GM10847 (cell line): ENCODE measurements around the gene C1D.
A peak's percentile ranks its signal among the peaks of the same experiment; 100 is the strongest.

Experiments
- POLR2A ChIP-seq: IDR thresholded peaks from 2 replicates; pipeline ENCODE4 v1.6.1; 2011; ENCODE audit not compliant: insufficient read length; ENCODE audit errors: extremely low read depth

C1D gene, protein sequence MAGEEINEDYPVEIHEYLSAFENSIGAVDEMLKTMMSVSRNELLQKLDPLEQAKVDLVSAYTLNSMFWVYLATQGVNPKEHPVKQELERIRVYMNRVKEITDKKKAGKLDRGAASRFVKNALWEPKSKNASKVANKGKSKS

DNA sequence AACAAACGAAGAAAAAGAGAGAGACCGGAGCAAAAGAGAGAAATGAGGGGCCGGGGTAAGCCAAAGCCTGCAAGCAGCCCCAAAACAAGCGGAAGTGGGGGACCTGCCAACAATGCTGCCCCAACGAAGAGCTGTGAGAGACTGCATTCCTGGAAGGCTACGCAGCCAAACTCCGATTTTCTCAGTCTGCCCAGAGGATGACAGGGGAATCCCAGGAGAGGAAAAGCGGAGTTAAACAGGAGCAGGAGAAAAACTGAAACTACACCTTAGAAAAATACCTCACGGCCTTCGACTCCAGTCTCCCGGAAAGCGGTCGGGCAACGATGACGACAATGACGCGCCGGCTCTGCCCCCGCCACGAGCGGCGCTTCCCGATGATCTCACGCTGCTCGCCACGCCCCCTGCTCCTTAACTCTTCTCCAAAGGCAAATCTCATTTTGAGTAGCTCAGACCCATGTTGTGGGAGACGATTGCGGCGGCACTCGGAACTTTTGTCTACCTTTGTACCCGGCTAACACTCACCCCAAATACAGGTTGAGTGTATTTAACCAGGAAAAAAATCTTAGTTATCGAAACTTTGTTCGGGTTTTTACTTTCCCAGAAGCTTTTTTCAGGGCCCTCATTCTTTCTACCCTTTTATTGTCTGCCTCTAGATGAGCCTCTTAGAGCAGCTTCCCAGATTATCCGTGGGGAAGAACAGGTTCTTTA, at the start of gene C1D:
Gene C1D (minus strand): TSS at position 325 of the 708 bp plus-strand sequence. CDS start 15,694 bp downstream, outside the sequence.
- peak; percentile 58 for TF ChIP-seq POLR2A

DNA sequence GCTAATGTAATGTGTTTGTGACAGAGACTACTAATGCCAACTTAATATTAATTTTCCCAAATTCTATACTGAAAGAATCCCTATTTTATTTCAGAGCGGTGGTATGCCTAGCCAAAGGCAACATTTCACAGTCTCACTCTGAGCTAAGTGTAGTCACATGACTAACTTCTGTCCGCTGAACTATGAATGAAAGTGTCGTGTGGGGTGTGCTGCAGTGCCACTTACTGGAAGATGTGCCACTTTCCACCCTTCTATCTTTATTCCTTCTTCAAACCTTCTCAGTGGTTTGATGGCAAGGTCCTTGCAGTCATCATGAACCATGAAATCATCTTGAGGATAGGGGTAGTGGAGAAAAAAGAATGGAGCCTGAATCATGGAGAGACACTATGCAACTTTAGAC, 47.3 kb upstream of the C1D start:
- no peak for TF ChIP-seq POLR2A

DNA sequence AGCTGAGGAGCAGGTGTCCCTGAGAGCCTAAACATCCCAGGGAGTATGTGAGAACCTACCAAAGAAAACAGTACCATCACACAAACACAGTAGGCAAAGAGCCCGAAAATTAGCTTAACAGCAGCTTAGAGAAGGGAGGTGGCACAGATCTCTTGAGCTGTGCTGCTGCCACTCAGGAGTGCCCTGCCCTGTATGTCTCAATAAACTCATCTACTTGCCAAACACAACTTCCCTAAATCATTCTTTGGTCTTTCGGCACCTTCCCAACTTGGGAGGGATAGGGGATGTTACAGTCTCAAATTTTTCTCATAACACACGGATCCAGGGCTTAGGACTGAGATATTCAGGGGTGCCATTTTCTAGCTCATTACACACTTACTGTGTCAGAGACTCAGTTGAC, 45.3 kb upstream of the C1D start:
- no peak for TF ChIP-seq POLR2A

DNA sequence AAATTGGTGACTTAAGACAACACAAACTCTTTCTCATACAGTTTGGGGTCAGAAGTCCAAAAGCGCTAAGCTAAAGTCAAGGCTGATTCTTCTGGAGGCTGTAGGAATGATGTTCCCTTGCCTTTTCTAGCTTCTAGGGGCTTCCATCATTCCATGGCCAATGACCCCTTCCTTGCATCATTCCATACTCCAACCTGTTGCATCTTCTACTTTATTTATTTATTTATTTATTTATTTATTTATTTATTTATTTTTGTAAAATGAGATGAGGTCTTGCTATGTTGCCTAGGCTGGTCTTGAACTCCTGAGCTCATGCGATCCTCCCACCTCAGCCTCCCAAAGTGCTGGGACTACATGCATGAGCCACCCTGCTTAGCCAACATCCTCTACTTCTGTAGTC, 44.7 kb upstream of the C1D start:
- TF ChIP-seq POLR2A = no peak

DNA sequence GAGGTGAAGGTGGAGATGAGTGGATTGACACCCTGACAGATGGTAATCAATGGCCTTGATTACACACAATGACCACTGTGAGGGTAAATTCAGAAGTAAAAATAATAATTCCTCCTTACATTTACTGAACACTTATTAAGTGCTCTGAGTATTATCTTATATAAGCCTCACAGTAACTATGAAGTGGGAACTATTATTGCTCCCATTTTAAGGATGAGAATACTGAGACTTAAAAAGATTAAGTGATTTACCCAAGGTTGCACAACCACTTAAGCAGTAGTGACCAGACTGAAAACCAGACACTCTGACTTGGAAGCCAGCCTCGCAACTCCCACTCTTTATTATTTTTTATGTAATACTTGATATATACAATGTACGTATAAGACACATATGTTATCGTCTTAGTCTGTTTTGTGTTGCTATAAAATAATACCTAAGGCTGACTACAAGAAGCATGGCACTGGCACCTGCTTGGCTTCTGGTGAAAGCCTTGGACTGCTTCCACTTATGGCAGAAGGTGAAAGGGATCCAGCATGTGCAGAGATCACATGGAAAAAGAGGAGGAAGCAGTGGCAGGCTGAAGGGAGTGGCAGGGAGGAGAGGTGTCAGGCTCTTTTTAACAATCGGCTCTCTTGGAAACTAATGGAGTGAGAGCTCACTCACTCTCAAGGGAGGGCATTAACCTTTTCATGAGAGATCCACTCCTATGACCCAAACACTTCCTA, 41.5 kb upstream of the C1D start:
- TF ChIP-seq POLR2A = no peak

DNA sequence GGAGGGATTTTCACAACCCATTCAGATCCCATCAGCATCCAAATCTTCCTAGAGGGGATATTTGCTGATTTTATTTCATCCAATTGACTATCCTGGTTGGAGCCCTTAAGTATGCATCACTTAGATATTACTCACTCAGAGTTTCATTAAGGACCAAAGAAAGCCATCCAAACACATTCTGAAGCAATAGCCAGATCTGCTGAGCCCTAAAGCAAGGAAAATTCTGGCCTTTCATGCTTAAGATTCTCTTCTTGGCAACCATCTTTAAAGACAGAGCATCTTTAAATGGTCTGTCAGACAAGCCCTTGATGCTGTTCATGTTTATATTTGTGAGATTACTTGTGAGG, 40.9 kb upstream of the C1D start:
- no peak for TF ChIP-seq POLR2A

DNA sequence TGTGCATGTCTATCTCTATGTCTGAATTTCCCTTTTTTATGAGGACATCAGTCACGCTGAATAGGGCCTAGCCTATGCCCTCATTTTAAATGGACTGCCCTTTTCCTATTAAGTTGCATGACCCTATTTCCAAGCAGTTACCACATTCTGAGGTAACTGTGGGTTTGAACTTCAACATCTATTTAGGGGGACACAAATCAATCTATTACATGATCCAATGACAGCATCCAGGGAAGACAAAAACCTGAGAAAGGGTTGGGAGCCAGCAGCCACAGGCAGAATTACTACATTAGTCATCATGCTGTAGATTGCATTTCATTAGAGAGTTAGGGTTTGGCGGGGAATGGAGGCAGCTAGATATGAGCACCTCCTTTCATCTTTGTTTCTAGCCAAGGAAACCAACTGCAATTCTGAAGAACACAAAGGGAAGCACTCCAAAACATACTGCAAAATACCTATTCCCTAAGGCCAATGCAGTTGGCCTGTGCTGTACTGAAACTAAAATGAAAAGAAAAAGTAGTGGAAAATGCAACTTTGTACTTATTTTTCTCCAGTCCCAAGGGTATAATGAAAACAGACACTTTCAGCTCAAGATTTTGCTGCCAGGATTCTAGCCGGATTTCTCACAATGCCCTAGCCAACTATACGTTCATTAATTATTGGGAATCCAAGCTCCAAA, 40.4 kb upstream of the C1D start:
- TF ChIP-seq POLR2A = no peak

DNA sequence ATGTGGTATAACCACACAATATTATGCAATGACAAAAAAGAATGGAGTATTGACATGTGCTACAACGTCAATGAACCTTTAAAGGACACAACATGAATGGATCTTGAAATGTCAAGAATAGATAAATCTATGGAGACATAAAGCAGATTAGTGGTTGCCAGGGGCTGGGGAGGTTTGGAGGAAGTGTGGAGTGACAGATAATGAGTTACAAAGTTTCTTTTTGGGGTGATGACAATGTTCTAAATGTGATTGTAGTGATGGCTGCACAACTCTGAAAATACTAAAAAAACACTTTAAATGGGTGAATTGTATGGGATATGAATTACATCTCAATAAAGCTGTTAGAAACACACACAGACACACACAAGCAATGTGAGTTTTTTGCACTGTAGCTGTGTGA, 37.4 kb upstream of the C1D start:
- no peak for TF ChIP-seq POLR2A

DNA sequence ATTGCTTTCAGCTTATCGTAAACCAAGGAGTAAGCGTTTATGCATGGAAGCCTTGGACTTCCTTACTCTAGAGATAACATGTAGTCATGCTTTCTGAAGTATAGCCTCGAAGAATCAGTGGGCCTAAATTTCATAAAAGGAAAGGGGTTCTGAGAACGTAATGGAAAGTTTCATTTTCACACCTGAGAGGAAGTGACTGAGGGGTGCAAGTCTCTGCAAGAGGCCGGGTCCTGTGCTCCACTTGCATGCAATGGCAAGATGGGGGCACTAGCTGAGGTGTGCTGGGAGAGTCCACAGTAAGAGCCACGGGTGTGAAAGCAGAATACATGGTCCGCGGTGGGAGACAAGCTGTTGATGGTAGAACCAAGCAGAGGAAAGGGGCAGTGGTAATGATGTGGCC, 36.5 kb upstream of the C1D start:
- TF ChIP-seq POLR2A = no peak

DNA sequence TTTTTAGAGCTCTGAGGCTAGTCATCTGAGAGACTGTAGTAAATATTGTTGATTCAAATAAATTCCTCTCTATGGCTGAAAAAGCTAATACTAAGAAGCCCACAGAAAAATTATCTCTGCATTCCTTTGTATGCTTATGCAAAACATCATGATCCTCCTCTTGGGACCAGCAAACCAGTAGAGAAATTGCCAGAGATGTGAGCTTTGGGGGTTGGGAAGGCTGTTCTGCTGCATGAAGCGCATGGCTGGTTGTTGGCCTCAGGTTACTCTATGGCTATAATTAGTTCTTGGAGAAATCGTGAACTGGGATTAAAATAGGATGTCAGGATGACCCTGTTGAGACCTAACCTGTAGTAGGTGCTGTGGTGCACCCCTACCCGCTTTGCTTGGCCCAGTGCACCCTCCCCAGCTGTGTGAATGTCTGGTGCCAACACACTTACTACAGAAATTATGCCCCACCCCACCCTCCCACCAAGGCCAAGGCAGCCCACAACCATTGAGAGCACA, 35.5 kb upstream of the C1D start:
- TF ChIP-seq POLR2A = no peak

DNA sequence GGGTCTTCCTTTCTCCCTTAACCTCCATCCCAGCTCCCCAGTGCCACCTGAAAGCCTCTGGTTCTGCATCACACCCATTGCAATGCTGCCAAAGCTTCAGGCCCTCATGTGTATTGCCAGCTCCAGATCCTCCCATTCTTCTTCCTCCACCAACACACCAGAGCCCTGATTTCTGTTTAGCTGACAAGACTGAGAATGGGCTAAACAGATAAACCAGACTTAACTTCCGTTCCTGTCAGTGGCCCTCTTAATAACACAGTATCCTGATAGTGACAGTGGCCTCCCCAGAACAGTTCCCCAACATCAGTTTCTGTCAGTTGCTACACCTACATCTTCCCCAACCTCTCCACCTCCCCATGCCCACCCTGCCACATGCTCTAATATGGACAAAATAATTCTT, 31.3 kb upstream of the C1D start:
- no peak for TF ChIP-seq POLR2A

DNA sequence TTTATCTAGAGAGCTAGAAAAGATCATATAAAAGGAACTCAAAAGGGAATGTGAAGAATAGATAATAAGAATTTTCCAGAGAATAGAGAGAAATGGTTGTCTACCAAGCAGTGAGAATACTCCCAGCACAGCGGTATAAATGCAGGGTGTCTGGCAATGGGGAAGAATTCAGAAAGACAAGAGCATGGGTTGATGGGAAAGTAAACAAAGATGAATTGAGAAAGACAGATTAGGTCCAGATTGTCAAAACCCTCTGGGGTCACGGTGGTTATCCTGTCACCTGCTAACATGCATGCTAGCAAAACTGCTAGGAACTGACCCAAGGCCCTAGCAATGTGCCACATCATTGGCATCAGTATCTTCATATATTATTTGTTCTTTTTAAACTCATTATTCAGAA, 30.8 kb upstream of the C1D start:
- no peak for TF ChIP-seq POLR2A

DNA sequence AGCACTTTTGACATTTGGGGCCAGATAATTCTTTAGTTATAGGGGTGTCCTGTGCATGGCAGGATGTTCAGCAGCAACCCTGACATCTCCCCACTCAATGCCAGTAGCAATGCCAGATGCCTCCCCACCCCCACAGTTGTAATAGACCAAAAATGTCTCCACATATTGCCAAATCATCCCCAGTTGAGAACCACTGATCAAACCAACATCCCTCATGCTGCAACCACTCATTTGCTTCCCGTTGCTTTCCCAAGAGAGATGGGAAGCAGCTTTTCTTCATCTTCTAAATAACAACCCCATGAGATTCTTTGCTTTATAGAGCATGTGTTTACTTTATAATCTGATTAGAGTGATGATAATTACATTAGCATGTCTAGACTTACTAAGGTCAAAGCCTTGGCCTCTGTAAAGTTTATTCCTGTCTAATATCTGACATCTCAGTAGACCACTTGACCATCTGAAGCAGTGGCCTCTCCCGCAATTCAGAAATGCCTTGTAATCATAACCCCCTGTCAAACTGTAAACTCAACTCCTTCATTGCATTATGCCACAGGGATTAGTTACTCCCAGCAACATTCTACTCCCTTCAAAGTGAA, 28.7 kb upstream of the C1D start:
- no peak for TF ChIP-seq POLR2A

DNA sequence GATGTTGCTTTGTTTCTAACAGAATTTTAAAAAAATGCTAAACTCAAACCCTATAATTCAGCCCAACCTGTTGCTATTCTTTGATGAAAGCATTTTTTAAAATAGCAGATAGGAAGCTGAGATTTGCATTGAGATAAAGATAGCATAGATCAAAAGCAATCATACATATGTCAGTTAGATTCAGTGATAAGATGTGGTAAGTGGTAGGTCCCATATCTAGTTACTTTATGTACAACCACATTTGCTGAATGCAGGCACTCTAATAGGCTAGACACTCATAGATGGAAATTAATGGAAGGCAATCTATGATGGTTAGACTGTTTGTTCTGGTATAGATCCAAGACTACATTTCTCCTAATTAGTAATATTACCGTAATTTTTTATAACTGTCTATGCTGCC, 27.2 kb upstream of the C1D start:
- TF ChIP-seq POLR2A = no peak

DNA sequence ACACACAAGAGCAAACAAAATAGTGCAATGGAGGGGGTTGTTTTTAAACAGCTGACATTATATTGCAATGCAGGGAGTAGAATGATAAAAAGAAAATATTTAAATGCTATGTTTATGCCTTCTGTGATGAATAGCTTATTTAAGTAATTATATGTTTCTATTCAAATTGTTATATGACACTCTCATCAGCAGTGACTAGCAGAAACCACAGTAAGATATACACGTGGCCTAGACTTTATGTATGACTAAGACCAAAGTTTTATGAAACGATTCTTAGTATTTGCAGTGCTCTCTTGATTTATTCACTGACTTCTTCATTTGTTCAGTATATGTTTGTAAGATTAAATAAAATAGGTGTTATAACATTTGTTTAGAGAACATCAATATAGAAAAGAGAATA, 26.1 kb upstream of the C1D start:
- TF ChIP-seq POLR2A = no peak

DNA sequence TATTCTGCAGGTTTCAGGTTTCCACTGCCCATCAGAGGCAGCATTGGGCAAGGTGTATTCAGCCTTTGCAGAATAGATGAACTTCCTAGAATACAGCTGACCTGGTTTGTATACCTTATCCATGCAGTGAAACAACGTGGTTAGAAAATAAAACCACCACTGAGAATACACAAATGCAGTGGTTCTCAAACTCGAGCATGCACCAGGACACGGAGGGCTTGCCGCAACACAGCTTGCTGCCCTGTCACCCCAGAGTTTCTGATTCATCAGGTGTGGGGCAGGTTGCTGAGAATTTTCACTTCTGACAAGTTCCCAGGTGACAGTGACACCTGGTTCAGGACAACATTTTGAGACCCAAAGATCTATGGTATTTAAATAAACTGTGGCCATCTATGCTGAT, 23.4 kb upstream of the C1D start:
- TF ChIP-seq POLR2A = no peak

DNA sequence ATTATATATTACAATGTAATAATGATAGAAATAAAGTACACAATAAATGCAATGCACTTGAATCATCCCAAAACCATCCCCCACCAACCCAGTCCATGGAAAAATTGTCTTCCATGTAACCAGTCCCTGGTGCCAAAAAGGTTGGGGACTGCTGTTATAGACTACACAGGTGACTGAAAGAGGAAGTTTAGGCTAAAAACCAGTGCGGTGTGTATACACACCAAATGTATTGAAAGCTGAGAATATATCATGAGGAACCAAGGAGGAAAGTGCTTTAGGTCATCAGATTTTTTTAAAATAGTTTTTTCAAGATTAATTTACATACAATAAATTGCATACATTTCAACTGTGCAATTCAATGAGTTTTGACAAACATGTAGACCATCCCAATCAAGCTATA, 20.5 kb upstream of the C1D start:
- no peak for TF ChIP-seq POLR2A
